GM10847 (cell line): Measurements from ENCODE around the gene SOX13.

Experiments used
- POLR2A ChIP-seq: IDR thresholded peaks from 2 replicates; pipeline ENCODE4 v1.6.1; 2011; ENCODE audit not compliant: insufficient read length; ENCODE audit errors: extremely low read depth

SOX13 gene

GRCh38 chr1:204051258-204051657, 21.7 kb upstream of the SOX13 start:
- no peak for TF ChIP-seq POLR2A

DNA sequence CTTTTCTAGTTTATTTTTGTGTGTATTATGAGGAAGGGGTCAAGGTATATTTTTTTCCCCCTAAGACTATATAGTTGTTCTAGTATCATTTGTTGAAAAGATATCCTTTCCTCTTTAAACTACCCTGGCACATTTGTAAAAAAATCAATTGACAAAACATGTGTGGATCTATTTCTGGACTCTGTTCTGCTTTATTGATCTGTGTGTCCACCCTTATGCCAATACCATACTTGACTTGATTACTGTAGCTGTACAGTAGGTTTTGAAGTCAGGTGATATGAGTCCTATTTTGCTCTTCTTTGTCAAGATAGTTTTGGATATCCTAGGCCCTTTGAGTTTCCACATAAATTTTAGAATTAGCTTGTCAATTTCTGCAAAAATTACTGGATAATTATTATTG, 21.2 kb upstream of the SOX13 start:
- TF ChIP-seq POLR2A = no peak

- TF ChIP-seq POLR2A = no peak
These were observed 19.0 kb upstream of the SOX13 start for GRCh38 chr1:204053893-204054292.

DNA sequence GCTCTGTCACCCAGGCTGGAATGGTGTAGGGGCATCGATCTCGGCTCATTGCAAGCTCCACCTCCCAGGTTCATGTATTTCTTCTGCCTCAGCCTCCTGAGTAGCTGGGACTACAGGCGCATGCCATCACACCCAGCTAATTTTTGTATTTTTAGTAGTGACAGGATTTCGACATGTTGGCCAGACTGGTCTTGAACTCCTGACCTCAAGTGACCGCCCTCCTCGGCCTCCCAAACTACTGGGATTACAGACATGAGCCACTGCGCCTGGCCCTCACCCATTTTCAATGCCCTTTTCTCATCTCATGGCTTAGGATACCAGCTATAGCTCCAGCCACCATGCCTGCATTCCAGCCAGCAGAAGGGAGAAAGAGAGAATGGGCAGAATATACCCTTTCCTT, 12.9 kb upstream of the SOX13 start:
- no peak for TF ChIP-seq POLR2A

DNA sequence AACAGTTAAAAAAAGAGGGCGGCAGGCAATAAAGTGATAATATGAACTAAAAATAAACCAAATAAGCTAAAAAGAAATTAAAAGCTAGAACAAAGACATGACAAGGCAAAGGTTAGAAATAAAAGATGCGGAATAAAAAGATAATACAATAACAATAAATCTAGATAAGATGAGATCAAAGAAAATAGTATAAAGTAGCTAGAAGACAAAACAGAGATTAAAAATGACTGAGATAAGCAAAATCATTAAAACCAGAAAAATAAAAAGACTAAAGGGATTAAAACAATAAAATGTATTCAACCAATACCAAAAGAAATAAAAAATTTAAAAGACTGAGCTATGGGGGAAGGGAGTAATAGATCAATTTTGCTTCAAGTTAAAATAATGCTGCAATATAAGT, 10.8 kb upstream of the SOX13 start:
- TF ChIP-seq POLR2A = no peak

DNA sequence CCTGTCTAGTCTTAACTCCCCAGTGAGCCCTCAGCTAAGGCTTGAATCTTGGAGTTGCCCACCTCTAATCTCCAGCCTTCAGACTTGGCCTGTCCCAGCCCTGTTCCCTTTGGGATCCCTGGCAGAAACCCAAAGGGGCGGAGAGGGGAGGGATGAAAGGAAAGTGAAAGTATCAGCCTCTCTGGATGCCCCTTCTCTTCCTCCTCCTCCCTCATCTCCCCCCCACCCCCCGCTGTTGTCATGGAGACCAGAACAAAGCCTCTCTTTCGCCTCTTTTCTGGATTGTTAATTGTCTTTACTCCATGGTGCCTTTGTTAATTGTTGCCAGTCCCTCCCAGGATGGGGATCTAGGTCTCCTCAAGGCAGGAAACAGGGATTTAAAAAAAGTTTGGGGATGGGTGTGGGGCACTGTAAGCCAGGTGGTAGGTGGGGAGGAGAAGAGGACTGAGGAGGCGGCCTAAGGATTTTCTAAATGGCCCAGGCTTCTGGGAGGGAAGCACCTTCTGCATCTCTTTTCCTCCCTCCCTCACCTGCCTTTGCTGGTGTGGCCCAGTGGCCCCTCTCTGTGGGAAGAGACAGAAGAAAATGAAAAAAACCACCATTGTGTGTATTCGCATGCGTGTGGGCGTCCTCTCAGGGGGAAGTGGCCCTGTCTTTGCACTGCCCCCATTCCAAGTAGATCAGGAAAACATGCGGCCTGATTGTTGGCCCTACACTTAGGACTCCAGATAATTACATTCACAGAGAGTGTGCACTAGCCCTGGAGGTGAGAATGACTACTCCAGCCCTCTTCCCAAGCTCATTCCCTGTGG, 7.5 kb upstream of the SOX13 start:
- no peak for TF ChIP-seq POLR2A

GRCh38 chr1:204065986-204066300, 7.0 kb upstream of the SOX13 start:
- no peak for TF ChIP-seq POLR2A

DNA sequence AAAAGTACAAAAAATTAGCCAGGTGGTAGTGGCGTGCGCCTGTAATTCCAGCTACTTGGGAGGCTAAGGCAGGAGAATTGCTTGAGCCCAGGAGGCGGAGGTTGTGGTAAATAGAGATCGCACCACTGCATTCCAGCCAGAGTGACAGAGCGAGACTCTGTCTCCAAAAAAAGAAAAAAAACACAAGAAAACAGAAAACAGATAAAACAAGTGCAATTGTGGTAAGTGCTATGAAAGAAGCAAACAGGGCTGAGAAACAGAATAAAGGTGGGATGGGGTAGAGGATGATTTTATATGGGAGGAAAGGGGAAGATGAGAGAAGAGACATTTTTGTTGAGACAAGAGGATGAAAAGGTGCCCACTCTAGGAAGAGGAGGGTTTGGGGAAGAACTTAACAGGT, 5.0 kb upstream of the SOX13 start:
- TF ChIP-seq POLR2A = no peak

DNA sequence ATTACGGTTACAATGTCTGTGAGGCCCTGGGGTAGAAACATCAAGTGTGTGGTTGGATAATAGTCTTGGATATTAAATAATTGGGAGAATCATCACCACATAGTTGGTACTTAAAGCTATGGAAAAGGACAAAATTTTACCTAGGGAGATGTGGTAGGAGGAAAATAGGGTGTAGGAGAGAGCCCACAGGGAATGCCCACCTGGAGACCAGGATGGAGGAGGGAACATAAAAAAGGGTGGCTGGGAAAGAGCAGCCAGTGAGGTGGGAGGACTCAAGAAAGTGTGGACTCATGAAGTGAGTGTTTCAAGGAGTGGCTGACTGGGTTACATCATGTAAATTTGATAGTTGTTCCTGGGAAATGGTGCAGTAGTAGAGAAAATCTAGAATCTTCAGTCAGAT, 3.0 kb upstream of the SOX13 start:
- no peak for TF ChIP-seq POLR2A

GRCh38 chr1:204070895-204071294, 2.0 kb upstream of the SOX13 start:
- no peak for TF ChIP-seq POLR2A

GRCh38 chr1:204073837-204074273, 940 bp downstream of the SOX13 start:
- TF ChIP-seq POLR2A = no peak

GRCh38 chr1:204074274-204075138, 1.6 kb downstream of the SOX13 start:
- no peak for TF ChIP-seq POLR2A

DNA sequence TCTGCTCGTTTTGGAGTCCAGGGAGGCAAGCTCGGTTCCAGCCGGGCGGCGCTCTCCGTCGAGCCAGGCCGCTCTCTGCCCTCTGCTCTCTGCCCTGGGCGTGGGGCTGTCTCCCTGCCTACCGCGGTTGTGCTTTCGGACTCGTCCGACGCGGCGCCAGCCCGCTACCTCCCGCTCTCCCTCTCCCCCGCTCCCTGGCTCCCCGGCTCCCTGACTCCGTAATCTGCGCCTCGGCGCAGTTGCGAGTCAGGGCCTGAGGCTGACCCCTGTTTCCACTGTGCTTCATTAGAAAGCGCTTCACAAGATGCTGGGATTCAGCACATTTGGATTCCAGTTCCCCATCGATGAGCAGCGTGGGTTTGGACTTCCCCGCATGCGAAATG, 2.2 kb downstream of the SOX13 start:
- TF ChIP-seq POLR2A = no peak

GRCh38 chr1:204075890-204076846, 3.3 kb downstream of the SOX13 start:
- no peak for TF ChIP-seq POLR2A

DNA sequence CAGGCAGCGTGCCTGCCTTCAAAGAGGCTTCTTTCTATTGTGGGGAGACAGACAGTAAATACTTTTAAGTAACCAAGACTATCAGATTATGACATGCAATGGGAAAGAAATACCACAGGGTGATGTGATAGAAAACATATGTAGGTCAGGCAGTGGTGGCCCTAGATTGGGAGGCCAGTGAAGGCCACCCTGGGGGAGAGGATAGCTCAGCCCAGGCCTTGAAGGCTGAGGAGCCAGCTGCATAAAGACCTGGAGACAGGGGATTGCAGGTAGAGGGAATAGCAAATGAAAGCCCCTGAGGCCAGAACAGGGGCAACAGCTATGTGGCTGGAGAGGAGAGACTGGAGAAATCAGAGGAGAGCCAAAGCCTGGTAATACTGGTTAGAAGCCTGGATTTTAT, 4.0 kb downstream of the SOX13 start:
- no peak for TF ChIP-seq POLR2A
